ENCODE data around the gene TNFSF10. TPM values are rescaled to one million over a fixed set of nuclear protein-coding genes. Genes with fewer than 3 reads are reported as not detected.

Gene TNFSF10
- total and polyA plus RNA-seq, 2 of the 8 experiments (the other 6 are each of a cell fraction or from before 2014, with no cell fraction given), result 0.06 TPM; not detected in 1

GRCh38 chr3:172525116-172525613 is 1.9 kb upstream of the TNFSF10 start (continued):
- TF ChIP-seq SUZ12 (IDR thresholded peaks at IDR 0.05; ENCODE audit: low read length) (no peak), SAP30 (IDR thresholded peaks at IDR 0.05; ENCODE audit: insufficient read depth, insufficient replicate concordance, low read length) (no peak), SIN3A (conservative IDR thresholded peaks at IDR 0.05 in 1 of 2, IDR thresholded peaks at IDR 0.05 in 1 of 2; ENCODE audit: low read depth in 1 of 2, low read length in 2 of 2) (no peak), SIRT6 (IDR thresholded peaks at IDR 0.05; ENCODE audit: low read length) (no peak), CREB1 (IDR thresholded peaks at IDR 0.05) (no peak), TAF1 (IDR thresholded peaks at IDR 0.05; ENCODE audit: low read depth, low read length) (no peak), EGR1 (IDR thresholded peaks at IDR 0.05; ENCODE audit: borderline replicate concordance, low read depth, low read length) (no peak), MAX (IDR thresholded peaks at IDR 0.05) (no peak)

Measured in H1 (cell line).